Activated CD4-positive, alpha-beta T cell treated with anti-CD3 and anti-CD28 coated beads for 48 hours (primary cell): ENCODE data around the gene ADGRD1.

ENCODE experiments used
- DNase-seq: peaks from one replicate; pipeline ENCODE4 v3.0.0-alpha.2; 2020

The ADGRD1 gene

DNA sequence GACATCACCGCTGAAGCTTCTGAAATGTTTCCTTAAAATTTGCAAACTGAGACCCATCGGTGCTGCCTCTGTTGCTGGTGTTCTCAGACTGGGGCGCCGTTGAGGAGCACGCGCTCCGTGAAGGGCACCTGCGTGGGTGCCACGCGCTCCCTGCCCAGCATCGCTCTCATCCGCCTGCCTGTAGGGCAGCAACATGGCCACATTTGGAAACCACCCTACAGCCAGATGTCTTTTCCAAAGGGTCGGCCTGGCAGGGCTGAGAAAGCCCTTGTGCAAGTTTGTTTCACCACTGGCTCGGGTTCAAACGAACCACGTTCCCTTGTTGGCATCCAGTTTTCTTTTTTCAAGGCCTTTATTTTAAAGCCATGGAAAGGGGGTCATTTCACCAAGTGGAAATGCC is 13.9 kb downstream of the ADGRD1 start:
- DNase-seq = no peak

DNA sequence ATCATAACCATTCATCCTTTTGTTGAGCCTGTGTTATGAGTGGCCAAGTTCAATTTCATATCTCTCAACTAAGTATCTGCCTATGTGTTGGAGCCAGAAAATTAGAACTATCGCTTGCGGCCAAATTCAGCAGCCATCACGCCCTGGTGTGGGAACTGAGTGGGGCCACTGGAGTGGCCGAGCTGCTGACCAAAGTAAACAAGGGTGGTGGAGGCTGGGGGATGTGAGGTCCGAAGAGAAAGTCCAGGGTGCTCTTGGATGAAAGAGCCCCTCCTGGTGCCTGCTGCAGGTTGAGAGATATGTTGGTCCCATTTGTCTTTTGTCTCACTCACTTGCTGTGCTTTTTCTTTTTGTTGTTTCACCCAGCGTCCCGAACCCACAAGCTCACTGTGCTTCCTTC is 14.9 kb downstream of the ADGRD1 start:
- DNase-seq = no peak

DNA sequence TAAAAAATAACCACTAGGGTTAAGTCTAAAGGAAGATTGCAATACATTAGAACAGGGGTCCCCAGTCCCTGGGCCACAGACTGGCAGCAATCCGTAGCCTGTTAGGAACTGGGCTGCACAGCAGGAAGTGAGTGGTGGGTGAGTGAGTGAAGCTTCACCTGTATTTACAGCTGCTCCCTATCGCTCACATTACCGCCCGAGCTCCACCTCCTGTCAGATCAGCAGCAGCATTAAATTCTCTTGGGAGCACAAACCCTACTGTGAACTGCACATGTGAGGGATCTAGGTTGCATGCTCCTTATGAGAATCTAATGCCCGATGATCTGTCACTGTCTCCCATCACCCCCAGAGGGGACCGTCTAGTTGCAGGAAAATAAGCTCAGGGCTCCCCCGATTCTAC is 15.5 kb downstream of the ADGRD1 start:
- DNase-seq = no peak

DNA sequence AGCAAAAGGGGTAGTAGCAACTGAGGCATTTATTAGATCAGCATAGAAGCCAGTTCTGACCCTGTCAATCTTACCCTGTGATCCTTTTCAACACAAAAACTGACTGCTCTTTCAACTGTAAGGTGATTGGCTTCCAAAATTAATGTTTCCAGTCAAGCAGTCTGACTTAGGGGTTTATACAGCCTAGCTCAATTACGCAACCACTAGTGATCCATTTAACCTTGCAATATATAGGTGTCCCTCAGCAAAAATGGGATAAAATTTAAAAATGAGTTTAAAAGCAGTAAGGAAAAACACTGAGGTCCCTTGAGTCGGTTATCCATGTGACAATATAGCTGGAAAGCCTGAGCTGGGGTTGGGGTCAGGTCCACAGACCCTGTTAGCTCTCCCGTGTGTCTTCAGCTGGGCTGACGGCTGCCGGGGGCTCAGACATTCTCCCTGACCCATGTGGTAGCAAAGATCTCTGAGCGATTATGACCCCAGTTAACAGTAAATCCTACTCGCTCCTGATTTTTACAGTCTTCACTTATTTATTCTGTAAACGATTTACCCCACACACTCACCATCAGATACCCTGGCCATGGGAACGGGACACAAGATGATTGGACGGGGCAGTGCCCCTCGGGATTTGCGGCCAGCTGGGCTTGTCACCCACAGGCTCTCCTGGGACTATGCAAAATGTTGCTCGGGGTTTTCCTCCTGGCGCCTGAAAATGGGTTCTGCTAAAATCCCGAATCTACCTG is 16.6 kb downstream of the ADGRD1 start:
- no peak for DNase-seq

DNA sequence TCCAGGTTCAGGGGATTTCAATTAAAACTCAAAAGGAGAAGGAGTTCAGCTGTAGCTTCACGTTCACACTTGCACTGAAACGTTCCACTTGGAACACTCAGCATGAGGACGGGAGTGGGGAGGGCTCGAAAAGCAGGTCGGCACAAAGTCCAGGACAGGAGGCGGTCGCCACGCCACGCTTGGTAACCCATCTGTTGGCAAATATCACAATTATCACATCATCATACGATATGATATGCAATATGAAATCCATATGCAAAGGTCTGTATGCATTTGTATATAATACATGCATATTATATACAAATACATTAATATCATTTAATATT is 17.2 kb downstream of the ADGRD1 start:
- no peak for DNase-seq

- DNase-seq = no peak
These were observed 18.3 kb downstream of the ADGRD1 start for GRCh38 chr12:130971925-130972585.

DNA sequence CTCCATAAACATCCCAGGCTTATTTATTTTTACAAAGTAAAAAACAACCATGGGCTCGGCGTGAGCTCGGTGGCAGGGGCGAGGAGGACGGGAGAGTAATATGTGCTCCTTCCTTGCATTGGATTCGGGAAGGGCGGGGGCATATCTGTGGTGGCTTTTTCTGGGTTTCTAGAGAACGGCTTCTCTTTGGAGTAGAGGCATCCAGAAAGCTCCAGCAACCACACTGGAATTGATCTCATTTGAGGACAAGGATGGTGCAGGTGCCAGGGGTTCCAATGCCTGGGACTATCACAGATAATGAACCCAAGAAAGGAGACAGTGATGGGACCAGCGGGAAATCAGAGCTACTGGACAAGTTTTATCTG is 18.9 kb downstream of the ADGRD1 start:
- no peak for DNase-seq

GRCh38 chr12:130973109-130973508 is 19.4 kb downstream of the ADGRD1 start:
- no peak for DNase-seq

DNA sequence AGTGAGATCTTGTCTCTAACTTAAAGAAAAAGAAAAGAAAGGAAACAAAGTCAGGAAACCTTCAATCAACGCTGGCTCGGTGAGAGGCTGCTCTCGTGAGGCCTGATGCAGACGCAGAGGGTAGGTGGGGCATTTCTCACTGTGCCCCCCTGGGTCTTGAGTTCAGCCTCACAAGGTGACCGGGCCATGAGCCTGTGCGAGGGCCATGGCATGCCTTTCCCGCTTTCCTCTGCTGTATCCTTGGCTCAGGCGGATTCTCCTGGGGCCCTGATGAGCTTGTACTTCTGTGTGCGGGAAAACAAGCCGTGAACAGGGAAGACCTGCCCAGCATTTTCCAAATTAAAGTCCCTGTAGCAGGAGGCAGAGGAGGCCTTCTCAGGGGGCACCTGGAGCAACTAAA is 20.2 kb downstream of the ADGRD1 start:
- no peak for DNase-seq

DNA sequence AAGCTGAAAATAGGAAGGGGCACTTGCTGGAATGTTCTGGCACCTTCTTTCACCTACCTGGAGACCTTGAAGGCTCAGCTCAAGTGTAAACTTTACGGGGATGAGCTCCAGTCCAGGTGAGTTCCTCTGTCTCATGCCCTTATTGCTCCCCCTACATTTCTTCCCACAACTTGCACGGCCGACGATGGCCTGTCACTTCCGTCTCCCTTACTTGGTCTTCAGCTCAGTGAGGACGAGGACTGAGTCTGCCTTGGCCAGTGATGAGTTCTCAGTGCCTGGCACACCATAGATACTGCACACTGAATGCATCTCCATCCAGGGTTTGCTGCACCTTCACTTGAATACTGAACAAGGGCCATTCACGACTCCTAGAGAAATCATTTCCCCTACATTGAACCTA is 21.4 kb downstream of the ADGRD1 start:
- no peak for DNase-seq

DNA sequence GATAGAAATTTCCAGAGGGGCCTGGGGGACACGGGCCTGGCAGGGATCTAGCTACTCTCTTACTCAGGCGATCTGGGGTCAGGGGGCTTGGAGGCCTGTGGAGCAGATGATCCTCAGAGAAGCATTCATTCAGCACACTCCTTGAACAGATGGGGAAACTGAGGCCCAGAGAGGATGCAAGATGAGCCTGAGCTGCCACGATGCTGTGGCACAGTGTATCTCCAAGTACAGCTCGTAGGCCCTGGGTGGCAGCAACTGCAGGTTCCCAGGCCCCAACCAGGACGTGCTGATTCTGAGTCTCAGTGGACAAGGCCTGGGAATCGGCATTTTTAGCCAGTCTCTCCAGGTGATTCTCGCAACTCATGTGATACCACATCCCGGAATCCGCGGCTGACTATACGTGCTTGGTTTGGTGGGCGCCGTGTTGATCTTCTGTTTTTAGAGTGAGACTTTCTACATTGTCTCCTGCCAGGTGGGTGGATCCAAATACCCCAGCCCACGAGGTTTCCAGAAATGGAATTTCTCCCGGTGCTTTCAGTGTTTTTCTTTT is 22.5 kb downstream of the ADGRD1 start:
- no peak for DNase-seq

DNA sequence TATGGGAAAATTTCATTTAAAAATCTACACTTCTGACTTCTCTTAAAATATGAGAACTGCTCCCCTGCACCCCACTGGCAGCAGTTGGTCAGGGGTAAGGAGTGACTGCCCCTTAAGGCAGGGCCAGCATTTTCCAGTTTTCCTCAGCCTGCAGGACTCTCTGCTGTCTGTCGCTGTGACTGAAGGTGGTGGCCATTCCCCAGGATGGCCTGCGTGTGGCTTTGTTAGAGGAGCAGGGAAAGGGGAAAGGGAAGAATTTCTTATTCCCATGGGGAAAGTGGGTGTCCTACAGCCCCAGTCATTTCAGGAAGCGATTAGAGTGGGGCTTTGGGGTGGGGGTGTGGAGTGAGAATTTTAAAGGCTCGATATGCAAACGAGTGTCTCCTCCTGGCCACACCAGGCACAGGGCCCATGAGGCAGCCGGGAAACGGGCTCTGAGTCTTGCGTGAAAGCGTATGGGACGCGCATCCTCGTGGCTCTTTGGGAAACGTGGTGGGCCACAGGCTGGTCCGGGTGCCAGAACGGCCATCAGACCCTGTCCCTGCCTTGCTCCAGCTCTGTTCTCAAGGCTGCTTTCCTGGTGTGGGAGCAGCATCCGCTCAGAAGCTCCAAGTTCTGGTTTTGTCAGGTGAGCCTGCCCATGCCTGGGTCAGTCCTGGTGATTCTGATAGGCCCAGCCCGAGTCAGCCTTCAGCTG is 23.5 kb downstream of the ADGRD1 start:
- DNase-seq = no peak

DNA sequence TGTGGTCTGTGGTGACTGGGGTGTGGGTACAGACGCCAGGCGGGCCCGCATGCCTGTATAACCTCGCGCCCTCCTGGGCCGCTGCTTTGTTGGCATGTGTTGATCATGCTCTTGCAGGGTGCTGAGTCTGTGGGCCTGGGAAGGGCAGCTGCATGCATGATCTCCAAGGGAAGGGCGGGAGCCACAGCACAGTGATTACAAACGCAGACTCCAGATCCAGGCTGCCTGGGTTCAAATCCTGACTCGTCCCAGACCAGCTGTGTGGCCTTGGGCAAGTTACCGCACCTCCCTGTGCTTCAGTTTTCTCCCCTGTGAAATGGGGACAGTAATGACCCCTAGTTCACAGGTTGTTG is 24.0 kb downstream of the ADGRD1 start:
- no peak for DNase-seq

DNA sequence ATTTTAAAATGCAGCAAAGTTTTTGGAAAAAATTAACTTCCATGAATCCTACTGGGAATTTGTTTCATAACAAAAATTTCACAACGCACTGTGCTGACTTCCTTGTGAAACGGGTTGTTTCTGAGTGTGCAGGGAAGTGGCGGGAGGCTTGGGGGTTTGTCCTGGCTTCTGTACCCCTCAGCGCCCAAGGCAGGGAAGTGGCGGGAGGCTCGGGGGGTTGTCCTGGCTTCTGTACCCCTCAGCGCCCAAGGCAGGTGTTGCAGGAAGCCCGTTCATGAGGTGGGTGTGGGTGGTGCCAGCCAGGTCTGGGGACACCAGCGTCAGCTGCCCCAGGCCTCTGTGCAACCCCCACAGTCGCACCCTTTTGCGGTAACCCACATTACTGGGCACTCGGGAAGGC is 25.1 kb downstream of the ADGRD1 start:
- DNase-seq = no peak

DNA sequence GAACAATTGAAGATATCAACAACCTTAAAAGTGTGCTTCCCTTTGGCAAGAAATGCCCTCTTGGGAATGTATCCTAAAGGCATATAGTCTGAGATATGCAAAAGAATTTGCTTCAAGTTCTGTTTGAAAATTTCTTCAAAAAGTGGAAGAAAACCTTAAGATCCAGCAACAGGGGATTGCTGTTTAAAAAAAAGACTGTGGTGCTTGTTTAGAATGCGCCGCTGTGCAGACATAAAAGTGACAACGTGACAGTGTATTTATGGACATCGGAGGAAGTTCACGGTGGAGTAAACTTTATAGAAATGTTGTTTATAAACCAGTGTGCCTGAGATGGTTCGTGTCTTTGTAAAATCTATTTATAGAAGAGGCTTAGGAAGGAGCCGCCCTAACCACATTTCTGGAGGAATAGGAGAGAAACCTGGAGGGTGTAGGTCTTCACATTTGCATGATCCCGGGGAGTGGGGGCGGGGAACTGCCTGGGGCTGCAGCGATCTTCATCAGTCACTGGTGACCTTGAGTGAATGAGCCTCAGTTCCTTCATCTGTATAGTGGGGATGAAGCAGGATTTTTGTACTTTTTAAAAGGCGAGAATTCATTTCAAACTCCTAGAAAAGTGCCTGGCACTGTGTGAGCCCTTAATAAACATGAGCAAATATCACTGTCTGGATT is 27.5 kb downstream of the ADGRD1 start:
- DNase-seq = no peak

DNA sequence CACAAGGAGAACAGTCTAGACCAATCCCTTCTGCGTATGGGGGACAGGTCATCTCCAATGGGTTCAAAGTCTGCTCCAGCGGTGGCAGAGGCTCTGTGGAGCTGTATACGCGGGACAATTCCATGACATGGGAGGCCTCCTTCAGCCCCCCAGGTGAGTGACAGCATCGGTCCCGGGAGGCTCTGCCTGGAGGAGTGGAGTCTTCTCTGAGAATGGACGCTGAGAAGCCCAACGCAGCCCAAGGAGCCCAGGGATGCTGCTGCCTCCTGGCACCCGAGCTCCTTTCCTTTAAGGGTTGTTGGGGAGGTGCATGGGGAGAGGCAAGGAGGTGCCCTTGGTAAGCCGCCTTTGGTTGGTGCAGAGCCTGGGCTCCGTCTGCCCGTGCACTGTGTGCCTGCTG is 28.2 kb downstream of the ADGRD1 start:
- no peak for DNase-seq

DNA sequence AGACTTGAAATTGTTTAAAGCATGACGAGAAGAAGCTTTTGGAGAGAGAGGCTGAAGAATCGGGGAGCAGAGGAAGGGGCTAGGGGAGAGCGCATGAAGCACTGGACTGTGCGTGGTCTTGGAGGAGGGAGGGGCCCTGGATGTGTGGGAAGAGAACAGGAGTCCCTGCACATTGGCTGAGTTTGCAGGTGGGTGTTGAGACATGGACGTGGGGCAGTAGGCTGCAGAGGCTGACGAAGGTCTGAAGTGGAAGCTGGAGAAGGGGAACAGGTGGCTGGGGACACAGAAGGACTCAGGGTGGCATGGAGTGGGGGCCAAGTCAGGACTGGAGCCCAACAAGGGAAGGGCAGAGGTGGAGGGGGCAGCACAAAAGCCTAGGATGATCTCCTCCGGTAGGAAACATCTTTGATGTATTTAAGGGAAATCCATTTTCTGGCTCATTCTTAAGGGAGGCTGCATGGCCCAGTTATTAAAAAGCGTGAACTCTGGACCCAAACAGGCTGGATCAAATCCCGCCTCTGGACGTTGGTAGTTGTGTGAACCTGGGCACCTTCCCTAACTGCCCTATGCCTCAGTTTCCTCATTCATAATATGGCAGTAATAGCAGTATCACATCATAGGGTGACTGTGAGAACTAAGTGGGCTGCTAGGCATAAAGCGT is 29.0 kb downstream of the ADGRD1 start:
- no peak for DNase-seq

DNA sequence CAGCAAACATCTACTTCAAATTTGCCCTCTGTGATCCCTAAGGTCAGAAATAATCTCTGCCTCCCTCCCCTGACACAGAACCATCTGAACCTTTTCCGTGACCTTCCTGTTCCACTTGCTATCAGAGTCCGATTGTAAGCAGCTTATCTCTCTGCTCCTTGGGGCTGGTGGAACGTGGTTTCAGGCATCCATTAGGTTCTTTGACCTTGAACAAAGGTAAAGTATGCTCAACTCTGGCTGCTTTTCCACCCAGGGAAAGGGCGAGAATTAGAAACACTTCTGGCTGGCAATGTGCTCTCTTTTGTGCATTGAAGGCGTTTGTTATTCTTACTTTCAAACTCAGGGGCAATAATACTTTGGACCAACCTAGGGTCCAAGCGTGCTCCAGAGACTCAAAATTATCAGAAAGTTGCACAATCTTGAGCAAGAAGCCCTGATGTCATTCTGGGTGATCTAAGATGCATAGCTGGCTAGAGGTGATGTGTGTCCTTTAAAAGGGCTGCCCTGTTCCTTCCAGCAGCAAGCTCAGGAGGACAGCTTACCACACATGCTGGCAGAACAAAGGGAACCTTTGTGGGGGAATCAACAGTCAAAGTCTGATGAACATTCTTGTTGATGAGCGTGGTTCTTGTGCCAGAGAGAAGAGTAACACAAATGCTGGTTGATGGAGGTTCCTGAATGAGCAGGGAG is 29.8 kb downstream of the ADGRD1 start:
- no peak for DNase-seq

DNA sequence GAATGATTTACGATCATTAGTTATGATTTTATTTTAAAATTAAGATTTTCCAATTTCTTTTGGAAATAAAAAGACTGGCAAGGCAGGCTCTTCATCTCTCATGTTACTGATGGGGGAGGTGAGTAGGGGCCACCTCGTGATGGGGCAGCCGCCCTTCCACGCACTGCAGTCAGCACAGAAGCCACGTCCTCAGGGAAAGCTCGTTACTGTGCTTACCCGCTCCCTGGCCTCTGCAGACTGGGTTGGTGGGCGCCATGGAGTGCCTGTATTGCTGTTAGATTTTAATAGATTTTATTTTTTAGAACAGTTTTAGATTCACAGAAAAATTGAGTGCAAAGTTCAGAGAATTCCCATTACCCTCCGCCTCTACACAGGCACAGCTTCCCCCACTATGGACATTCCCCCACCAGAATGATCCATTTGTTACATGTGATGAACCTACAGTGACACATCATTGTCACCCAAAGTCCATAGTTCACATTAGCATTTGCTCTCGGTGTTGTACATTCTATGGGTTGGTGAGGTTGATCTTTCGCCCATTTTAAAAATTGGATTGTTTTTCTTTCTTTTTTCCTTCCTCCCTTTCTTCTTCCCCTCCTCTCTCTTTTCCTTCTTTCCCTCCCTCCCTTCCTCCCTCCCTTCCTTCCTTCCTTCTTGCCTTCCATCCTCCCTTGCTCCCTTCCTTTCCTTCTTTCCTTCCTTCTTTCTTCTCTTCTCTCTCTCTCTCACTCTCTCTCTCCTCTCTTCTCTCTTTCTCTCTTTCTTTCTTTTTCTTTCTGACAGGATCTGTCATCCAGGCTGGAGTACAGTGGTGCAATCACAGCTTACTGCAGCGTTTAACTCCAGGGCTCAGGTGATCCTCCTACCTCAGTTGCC is 30.7 kb downstream of the ADGRD1 start:
- DNase-seq = no peak

DNA sequence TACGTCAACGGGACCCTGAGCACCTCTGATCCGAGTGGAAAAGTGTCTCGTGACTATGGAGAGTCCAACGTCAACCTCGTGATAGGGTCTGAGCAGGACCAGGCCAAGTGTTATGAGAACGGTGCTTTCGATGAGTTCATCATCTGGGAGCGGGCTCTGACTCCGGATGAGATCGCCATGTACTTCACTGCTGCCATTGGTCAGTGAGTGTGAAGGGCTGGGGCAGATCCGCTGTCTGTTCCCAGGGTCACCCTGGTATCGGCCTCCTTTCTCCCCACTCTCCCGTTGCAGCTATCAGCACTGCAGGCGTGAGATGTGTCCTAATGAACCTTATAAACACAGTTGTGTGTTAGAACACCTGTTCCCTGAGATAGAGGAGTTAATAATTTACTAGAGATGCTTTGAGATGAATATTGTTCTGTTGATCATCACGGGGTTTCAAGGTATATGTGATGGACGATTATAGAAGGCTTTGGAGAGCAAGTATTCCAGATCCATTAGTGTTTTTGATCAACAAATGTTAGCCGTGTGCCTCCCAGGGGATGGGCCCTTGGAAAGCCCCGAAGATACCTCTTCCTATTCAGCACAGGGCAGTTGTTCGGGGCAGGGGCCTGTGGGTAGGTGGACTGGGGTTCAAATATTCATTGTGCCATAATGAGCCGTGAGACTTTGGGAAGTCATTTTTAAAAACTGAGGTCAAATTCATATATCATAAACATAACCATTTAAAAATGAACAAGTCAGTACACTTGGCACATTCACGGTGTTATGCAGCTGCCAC is 33.6 kb downstream of the ADGRD1 start:
- DNase-seq = no peak

- no peak for DNase-seq
These were observed 34.6 kb downstream of the ADGRD1 start for GRCh38 chr12:130988261-130988660.
